Measurements from ENCODE around the gene WNK3. TPM values are rescaled to one million over a fixed set of nuclear protein-coding genes. Genes with fewer than 3 reads are reported as not detected.

Gene WNK3
- total RNA-seq, 2 experiments from 2014 or later: 0.17 TPM; not detected in 1

DNA sequence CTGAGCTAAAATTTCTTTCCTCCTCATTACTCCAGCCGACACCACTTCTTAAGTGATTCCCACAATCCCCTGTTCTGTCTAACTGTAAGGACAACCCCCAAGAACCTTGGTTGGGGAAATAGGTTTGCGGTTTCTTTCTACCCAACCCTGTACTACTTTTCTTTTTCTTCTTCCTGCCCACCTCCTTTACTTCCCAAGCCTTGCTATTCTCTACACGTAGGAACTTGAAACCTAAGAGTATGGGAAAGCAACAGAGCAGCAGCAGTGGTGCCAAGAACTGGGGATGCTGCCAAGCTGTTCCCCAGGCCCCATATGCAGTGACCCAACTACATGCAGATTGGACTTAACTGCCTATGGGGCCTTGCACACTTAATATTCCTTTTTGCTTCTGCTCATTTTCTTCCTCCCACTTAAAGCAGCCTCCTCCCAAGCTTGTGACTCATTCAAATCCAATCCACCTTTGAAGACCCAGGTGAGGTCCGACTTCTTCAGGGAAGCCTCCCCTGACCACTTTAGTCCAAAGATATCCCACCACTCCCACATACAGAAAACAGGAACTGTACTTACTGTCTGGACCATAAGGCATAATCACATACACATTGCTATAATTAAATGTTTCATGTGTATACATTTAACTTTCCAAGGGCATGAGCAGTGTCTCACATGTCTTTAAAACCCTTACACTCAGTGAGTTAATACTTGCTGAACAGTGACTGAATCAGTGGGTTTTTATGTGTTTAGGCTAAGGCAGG, 176.5 kb downstream of the WNK3 start:
- Histone ChIP-seq H3K9me3 (ENCODE audit: low read length) (no peaks in the 10 kb centered on the region), H3K36me3 (ENCODE audit: insufficient read depth, low read length) (peaks cover 56% of the 10 kb centered on the region), H3K9me2 (ENCODE audit: insufficient read depth, low read length) (no peaks in the 10 kb centered on the region), H2AFZ (ENCODE audit: low read length) (no peak overlapping the region), H3K4me2 (ENCODE audit: low read length) (peak overlapping the region; percentile 96), H3K4me1 (ENCODE audit: insufficient read depth, low read length, poor library complexity, severe bottlenecking) (peaks cover 28% of the 10 kb centered on the region), H3K79me2 (ENCODE audit: insufficient read depth, low read depth, low read length) (peaks cover 64% of the 10 kb centered on the region), H4K20me1 (ENCODE audit: insufficient read depth, low read length) (peaks cover 21% of the 10 kb centered on the region), H3K4me3 (ENCODE audit: low read depth, low read length, poor library complexity, severe bottlenecking) (peak overlapping the region; percentile 96), H3K27ac (ENCODE audit: low read depth, low read length, poor library complexity, severe bottlenecking) (no peak overlapping the region)
- BruUV-seq (replicated peaks): no TSS peak
- ChIA-PET POLR2A (no interaction called here), CTCF (ENCODE audit: unreplicated experiment) (no interaction called here)
- TF ChIP-seq EZH2phosphoT487 (IDR thresholded peaks at IDR 0.05; ENCODE audit: borderline replicate concordance, low read depth, low read length) (no peak), CTCF (conservative IDR thresholded peaks at IDR 0.05; ENCODE audit: low read length) (no peak)
- intact Hi-C loops (cut with micrococcal nuclease; ENCODE audit: unreplicated experiment): loop anchor here (5.0 kb wide), 1 partner anchor 351 kb away; the partner anchor contains the start of gene GNL3L
- no peak for DNase-seq (ENCODE audit: low spot score)

GRCh38 chrX:54180403-54180802, 177.4 kb downstream of the WNK3 start:
- ChIA-PET POLR2A (interaction anchor here (0.5 kb wide), 1 partner anchor 284 kb away, joined by 3 read pairs; no protein-coding TSS in a partner anchor), CTCF (ENCODE audit: unreplicated experiment) (no interaction called here)
- TF ChIP-seq EZH2phosphoT487 (IDR thresholded peaks at IDR 0.05; ENCODE audit: borderline replicate concordance, low read depth, low read length) (no peak), CTCF (conservative IDR thresholded peaks at IDR 0.05; ENCODE audit: low read length) (no peak)
- no peak overlapping the region for H3K27ac ChIP-seq (ENCODE audit: low read depth, low read length, poor library complexity, severe bottlenecking)
- peak overlapping the region; percentile 96 for H3K4me2 ChIP-seq (ENCODE audit: low read length)
- peaks cover 66% of the 10 kb centered on the region for H3K36me3 ChIP-seq (ENCODE audit: insufficient read depth, low read length)
- H3K9me3 ChIP-seq (ENCODE audit: low read length): no peaks in the 10 kb centered on the region
- peaks cover 28% of the 10 kb centered on the region for H3K4me1 ChIP-seq (ENCODE audit: insufficient read depth, low read length, poor library complexity, severe bottlenecking)
- BruUV-seq (replicated peaks): no TSS peak
- H3K79me2 ChIP-seq (ENCODE audit: insufficient read depth, low read depth, low read length): peaks cover 74% of the 10 kb centered on the region
- intact Hi-C loops (cut with micrococcal nuclease; ENCODE audit: unreplicated experiment): loop anchor here (5.0 kb wide), 1 partner anchor 352 kb away; the partner anchor contains the start of gene GNL3L
- H3K4me3 ChIP-seq (ENCODE audit: low read depth, low read length, poor library complexity, severe bottlenecking): peak overlapping the region; percentile 96
- H2AFZ ChIP-seq (ENCODE audit: low read length): no peak overlapping the region
- no peaks in the 10 kb centered on the region for H3K9me2 ChIP-seq (ENCODE audit: insufficient read depth, low read length)
- peaks cover 21% of the 10 kb centered on the region for H4K20me1 ChIP-seq (ENCODE audit: insufficient read depth, low read length)
- DNase-seq (ENCODE audit: low spot score): no peak
